ENCODE measurements around the gene PDCL2. TPM values are rescaled to one million over a fixed set of nuclear protein-coding genes. Genes with fewer than 3 reads are reported as not detected.

Gene PDCL2
- total RNA-seq, 1 donor from 2014 or later: not detected

- DNase-seq (ENCODE audit: low read depth): no peak
- Histone ChIP-seq H3K4me3 (ENCODE audit: low read depth, low read length) (no peak overlapping the region), H3K36me3 (ENCODE audit: control insufficient read depth, insufficient read depth, low read length) (no peaks in the 10 kb centered on the region), H3K27me3 (ENCODE audit: control insufficient read depth, insufficient read depth, low read length) (no peaks in the 10 kb centered on the region)
- TF ChIP-seq, protein P1, sequence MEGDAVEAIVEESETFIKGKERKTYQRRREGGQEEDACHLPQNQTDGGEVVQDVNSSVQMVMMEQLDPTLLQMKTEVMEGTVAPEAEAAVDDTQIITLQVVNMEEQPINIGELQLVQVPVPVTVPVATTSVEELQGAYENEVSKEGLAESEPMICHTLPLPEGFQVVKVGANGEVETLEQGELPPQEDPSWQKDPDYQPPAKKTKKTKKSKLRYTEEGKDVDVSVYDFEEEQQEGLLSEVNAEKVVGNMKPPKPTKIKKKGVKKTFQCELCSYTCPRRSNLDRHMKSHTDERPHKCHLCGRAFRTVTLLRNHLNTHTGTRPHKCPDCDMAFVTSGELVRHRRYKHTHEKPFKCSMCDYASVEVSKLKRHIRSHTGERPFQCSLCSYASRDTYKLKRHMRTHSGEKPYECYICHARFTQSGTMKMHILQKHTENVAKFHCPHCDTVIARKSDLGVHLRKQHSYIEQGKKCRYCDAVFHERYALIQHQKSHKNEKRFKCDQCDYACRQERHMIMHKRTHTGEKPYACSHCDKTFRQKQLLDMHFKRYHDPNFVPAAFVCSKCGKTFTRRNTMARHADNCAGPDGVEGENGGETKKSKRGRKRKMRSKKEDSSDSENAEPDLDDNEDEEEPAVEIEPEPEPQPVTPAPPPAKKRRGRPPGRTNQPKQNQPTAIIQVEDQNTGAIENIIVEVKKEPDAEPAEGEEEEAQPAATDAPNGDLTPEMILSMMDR (IDR thresholded peaks at IDR 0.05; ENCODE audit: insufficient read depth, low read length, poor library complexity, severe bottlenecking): no peak
These were observed 61.9 kb downstream of the PDCL2 start for GRCh38 chr4:55530167-55530566.

GRCh38 chr4:55528491-55528890 is 63.6 kb downstream of the PDCL2 start:
- H3K27me3 ChIP-seq (ENCODE audit: control insufficient read depth, insufficient read depth, low read length): no peaks in the 10 kb centered on the region
- H3K4me3 ChIP-seq (ENCODE audit: low read depth, low read length): no peak overlapping the region
- no peak for DNase-seq (ENCODE audit: low read depth)
- no peaks in the 10 kb centered on the region for H3K36me3 ChIP-seq (ENCODE audit: control insufficient read depth, insufficient read depth, low read length)
- TF ChIP-seq, protein P1 (IDR thresholded peaks at IDR 0.05; ENCODE audit: insufficient read depth, low read length, poor library complexity, severe bottlenecking): no peak

- no peaks in the 10 kb centered on the region for H3K27me3 ChIP-seq (ENCODE audit: control insufficient read depth, insufficient read depth, low read length)
- no peak overlapping the region for H3K4me3 ChIP-seq (ENCODE audit: low read depth, low read length)
- H3K36me3 ChIP-seq (ENCODE audit: control insufficient read depth, insufficient read depth, low read length): no peaks in the 10 kb centered on the region
- no peak for DNase-seq (ENCODE audit: low read depth)
- TF ChIP-seq, protein P1 (IDR thresholded peaks at IDR 0.05; ENCODE audit: insufficient read depth, low read length, poor library complexity, severe bottlenecking): no peak
These were observed 67.0 kb downstream of the PDCL2 start for GRCh38 chr4:55524844-55525571.

- Histone ChIP-seq H3K27me3 (ENCODE audit: control insufficient read depth, insufficient read depth, low read length) (no peaks in the 10 kb centered on the region), H3K36me3 (ENCODE audit: control insufficient read depth, insufficient read depth, low read length) (no peaks in the 10 kb centered on the region), H3K4me3 (ENCODE audit: low read depth, low read length) (no peak overlapping the region)
- TF ChIP-seq, protein P1 (IDR thresholded peaks at IDR 0.05; ENCODE audit: insufficient read depth, low read length, poor library complexity, severe bottlenecking): no peak
- DNase-seq (ENCODE audit: low read depth): no peak
These were observed 73.6 kb downstream of the PDCL2 start for GRCh38 chr4:55518442-55518841.

GRCh38 chr4:55517526-55518229 is 74.4 kb downstream of the PDCL2 start:
- TF ChIP-seq, protein P1 (IDR thresholded peaks at IDR 0.05; ENCODE audit: insufficient read depth, low read length, poor library complexity, severe bottlenecking): no peak
- H3K27me3 ChIP-seq (ENCODE audit: control insufficient read depth, insufficient read depth, low read length): no peaks in the 10 kb centered on the region
- H3K4me3 ChIP-seq (ENCODE audit: low read depth, low read length): no peak overlapping the region
- no peak for DNase-seq (ENCODE audit: low read depth)
- H3K36me3 ChIP-seq (ENCODE audit: control insufficient read depth, insufficient read depth, low read length): no peaks in the 10 kb centered on the region

Data from kidney epithelial cell (primary cell).